ENCODE data around the gene CPZ.

The CPZ gene

GRCh38 chr4:8596891-8597290, 4.3 kb downstream of the CPZ start:
- DNase-seq, result no peak

- no peak for DNase-seq
These were observed 4.8 kb downstream of the CPZ start for GRCh38 chr4:8597319-8597718.

- no peak for DNase-seq
These were observed 5.2 kb downstream of the CPZ start for GRCh38 chr4:8597791-8598190.

GRCh38 chr4:8598391-8599090, 6.0 kb downstream of the CPZ start:
- no peak for DNase-seq

- DNase-seq, result no peak
These were observed 6.5 kb downstream of the CPZ start for GRCh38 chr4:8599091-8599460.

- no peak for DNase-seq
These were observed 7.1 kb downstream of the CPZ start for GRCh38 chr4:8599657-8600056.

- DNase-seq, result no peak
These were observed 7.7 kb downstream of the CPZ start for GRCh38 chr4:8600266-8600665.

GRCh38 chr4:8600686-8601085, 8.1 kb downstream of the CPZ start:
- DNase-seq, result no peak

GRCh38 chr4:8601086-8601485, 8.5 kb downstream of the CPZ start:
- DNase-seq, result no peak

- DNase-seq, result no peak
These were observed 9.0 kb downstream of the CPZ start for GRCh38 chr4:8601556-8601955.

GRCh38 chr4:8602686-8603430, 10.3 kb downstream of the CPZ start:
- no peak for DNase-seq

- no peak for DNase-seq
These were observed 11.4 kb downstream of the CPZ start for GRCh38 chr4:8603931-8604330.

- DNase-seq, result no peak
These were observed 12.7 kb downstream of the CPZ start for GRCh38 chr4:8605289-8605688.

GRCh38 chr4:8606476-8606875, 13.9 kb downstream of the CPZ start:
- no peak for DNase-seq

- DNase-seq, result no peak
These were observed 14.4 kb downstream of the CPZ start for GRCh38 chr4:8606966-8607365.

- DNase-seq, result no peak
These were observed 15.3 kb downstream of the CPZ start for GRCh38 chr4:8607603-8608481.

- DNase-seq, result no peak
These were observed 16.3 kb downstream of the CPZ start for GRCh38 chr4:8608714-8609391.

GRCh38 chr4:8609406-8609805, 16.8 kb downstream of the CPZ start:
- DNase-seq, result no peak

GRCh38 chr4:8609824-8610350, 17.3 kb downstream of the CPZ start:
- DNase-seq, result no peak

GRCh38 chr4:8610858-8611616, 18.5 kb downstream of the CPZ start:
- no peak for DNase-seq

GRCh38 chr4:8612646-8613045, 20.1 kb downstream of the CPZ start:
- DNase-seq, result no peak
